Stimulated activated CD4-positive, alpha-beta T cell treated with anti-CD3 and anti-CD28 coated beads, Interleukin-15, amount 100 ng/mL, for 48 hours (primary cell): ENCODE data around the gene YBEY.

Source experiments
- DNase-seq, 2 donors: peaks; one replicate each; pipeline ENCODE4 v3.0.0-alpha.2; 2020; ENCODE audit warnings: low read depth in 2 of 2

YBEY gene

GRCh38 chr21:46327711-46328110 lies 41.6 kb downstream of the YBEY start:
- DNase-seq, result no peak

GRCh38 chr21:46328151-46328550 lies 42.0 kb downstream of the YBEY start:
- no peak for DNase-seq

GRCh38 chr21:46329796-46330195 lies 43.7 kb downstream of the YBEY start:
- no peak for DNase-seq

GRCh38 chr21:46334351-46335140 lies 48.4 kb downstream of the YBEY start:
- no peak for DNase-seq

- DNase-seq, result no peak
Observed at GRCh38 chr21:46336603-46337002, 50.5 kb downstream of the YBEY start.

GRCh38 chr21:46340998-46341397 lies 54.9 kb downstream of the YBEY start:
- no peak for DNase-seq

- DNase-seq, result no peak
Observed at GRCh38 chr21:46344219-46344915, 58.2 kb downstream of the YBEY start.

GRCh38 chr21:46345861-46346260 lies 59.7 kb downstream of the YBEY start:
- no peak for DNase-seq

GRCh38 chr21:46346296-46347202 lies 60.4 kb downstream of the YBEY start:
- DNase-seq, result no peak

GRCh38 chr21:46347203-46347550 lies 61.0 kb downstream of the YBEY start:
- DNase-seq, result no peak
